IPS-15b (cell line): ENCODE measurements around the gene UTP14A.
"Not testable (repeated sequence)": the region's sequence is repeated elsewhere in the genome, so short reads cannot be mapped to it uniquely, and the experiment has no call there.

ENCODE experiments used
- H3K27me3 ChIP-seq: one replicate; pipeline ENCODE4 v1.6.1; 2013; ENCODE audit warnings: low read length; ENCODE audit not compliant: control insufficient read depth, insufficient read depth
- H3K36me3 ChIP-seq: one replicate; pipeline ENCODE4 v1.6.1; 2013; ENCODE audit warnings: low read length; ENCODE audit not compliant: control insufficient read depth, insufficient read depth
- H3K4me1 ChIP-seq: one replicate; pipeline ENCODE4 v1.6.1; 2013; ENCODE audit warnings: mild to moderate bottlenecking, low read length; ENCODE audit not compliant: control insufficient read depth, insufficient read depth
- H3K4me3 ChIP-seq: one replicate; pipeline ENCODE4 v1.5.1; 2013; ENCODE audit warnings: low read depth, low read length
- H3K9ac ChIP-seq: one replicate; pipeline ENCODE4 v1.6.1; 2013; ENCODE audit warnings: low read depth, mild to moderate bottlenecking, low read length
- H3K9me3 ChIP-seq: one replicate; pipeline ENCODE4 v1.6.1; 2013; ENCODE audit warnings: mild to moderate bottlenecking, low read length; ENCODE audit not compliant: control insufficient read depth, insufficient read depth

Gene UTP14A

GRCh38 chrX:129905787-129906580 is at the start of gene UTP14A:
UTP14A (plus strand) TSS chrX:129906164; CDS start chrX:129906211, 47 bp downstream.
- Histone ChIP-seq H3K9me3 (no peaks in the 10 kb centered on the region), H3K36me3 (peaks cover 21% of the 10 kb centered on the region), H3K4me3 (peak within 1 kb of the TSS; percentile 98), H3K27me3 (no peaks in the 10 kb centered on the region), H3K4me1 (no peaks in the 10 kb centered on the region), H3K9ac (peak within 1 kb of the TSS; percentile 93)

DNA sequence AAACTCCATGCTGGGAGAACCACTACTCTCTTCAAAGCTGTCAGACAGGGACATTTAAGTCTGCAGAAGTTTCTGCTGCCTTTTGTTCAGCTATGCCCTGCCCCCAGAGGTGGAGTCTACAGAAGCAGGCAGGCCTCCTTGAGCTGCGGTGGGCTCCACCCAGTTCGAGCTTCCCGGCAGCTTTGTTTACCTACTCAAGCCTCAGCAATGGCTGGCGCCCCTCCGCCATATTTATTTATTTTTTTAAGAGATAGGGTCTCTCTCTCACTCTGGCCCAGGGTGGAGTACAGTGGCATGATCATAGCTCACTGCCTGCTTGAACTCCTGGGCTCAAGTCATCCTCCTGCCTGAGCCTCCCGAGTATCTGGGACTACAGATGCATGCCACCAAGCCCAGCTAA is 46.8 kb upstream of the UTP14A start:
- H3K27me3 ChIP-seq, H3K4me3 ChIP-seq, H3K9me3 ChIP-seq, H3K4me1 ChIP-seq, H3K36me3 ChIP-seq, H3K9ac ChIP-seq: not testable (repeated sequence)

GRCh38 chrX:129866321-129866720 is 39.6 kb upstream of the UTP14A start:
- H3K4me3 ChIP-seq, H3K4me1 ChIP-seq, H3K9ac ChIP-seq, H3K27me3 ChIP-seq, H3K36me3 ChIP-seq, H3K9me3 ChIP-seq: not testable (repeated sequence)

GRCh38 chrX:129872524-129872923 is 33.4 kb upstream of the UTP14A start:
- H3K36me3 ChIP-seq: no peaks in the 10 kb centered on the region
- H3K4me1 ChIP-seq: no peaks in the 10 kb centered on the region
- peaks cover 2% of the 10 kb centered on the region for H3K27me3 ChIP-seq
- H3K9ac ChIP-seq: no peak overlapping the region
- H3K9me3 ChIP-seq: no peaks in the 10 kb centered on the region
- no peak overlapping the region for H3K4me3 ChIP-seq

DNA sequence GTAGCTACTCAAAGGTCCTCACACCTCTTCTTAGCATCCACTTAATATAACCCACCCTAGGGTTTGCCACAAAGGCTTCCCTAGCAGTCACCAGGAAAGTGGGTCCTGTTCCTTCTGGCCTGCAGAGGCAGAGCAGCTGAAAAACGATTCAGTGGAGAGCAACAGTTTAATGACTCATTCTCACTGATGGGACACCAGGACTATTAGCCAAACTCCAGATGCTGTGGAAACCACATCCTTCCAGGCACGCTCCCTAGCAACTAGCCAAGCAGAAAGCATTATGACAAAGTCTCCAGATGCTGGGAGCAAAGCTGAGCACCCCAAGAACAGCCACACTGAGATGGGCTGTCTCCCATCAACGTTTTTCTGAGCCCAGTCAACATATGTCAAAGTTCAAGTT is 30.3 kb upstream of the UTP14A start:
- no peak overlapping the region for H3K9ac ChIP-seq
- H3K9me3 ChIP-seq: no peaks in the 10 kb centered on the region
- no peaks in the 10 kb centered on the region for H3K36me3 ChIP-seq
- H3K27me3 ChIP-seq: no peaks in the 10 kb centered on the region
- no peak overlapping the region for H3K4me3 ChIP-seq
- no peaks in the 10 kb centered on the region for H3K4me1 ChIP-seq

DNA sequence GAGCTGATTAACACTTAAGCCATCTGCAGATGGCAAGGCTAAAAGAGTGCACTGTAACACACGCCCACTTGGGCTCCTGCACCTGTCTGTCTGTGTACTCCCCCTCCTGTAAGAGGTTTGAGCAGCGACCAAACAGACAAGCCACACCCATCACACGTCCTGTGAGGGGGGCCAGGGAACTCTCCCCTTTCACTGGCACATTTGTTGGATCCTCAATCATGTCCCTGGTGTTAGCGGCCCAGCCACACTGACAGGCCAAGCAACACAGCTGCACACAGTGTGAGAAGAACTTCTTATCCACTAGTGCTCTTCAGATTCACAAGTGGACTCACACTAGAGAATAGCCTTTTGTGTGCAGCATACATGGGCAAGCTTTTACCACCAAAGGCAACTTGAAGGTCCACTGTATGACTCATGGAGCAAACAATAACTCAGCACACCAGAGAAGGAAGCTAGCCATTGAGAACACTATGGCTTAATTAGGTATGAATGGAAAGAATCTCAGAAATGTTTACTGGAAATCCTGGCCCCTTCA is 29.1 kb upstream of the UTP14A start:
- no peaks in the 10 kb centered on the region for H3K27me3 ChIP-seq
- no peaks in the 10 kb centered on the region for H3K9me3 ChIP-seq
- no peak overlapping the region for H3K4me3 ChIP-seq
- H3K9ac ChIP-seq: no peak overlapping the region
- no peaks in the 10 kb centered on the region for H3K4me1 ChIP-seq
- H3K36me3 ChIP-seq: no peaks in the 10 kb centered on the region

GRCh38 chrX:129877401-129877800 is 28.6 kb upstream of the UTP14A start:
- no peaks in the 10 kb centered on the region for H3K36me3 ChIP-seq
- no peaks in the 10 kb centered on the region for H3K27me3 ChIP-seq
- no peak overlapping the region for H3K9ac ChIP-seq
- no peaks in the 10 kb centered on the region for H3K4me1 ChIP-seq
- no peak overlapping the region for H3K4me3 ChIP-seq
- H3K9me3 ChIP-seq: no peaks in the 10 kb centered on the region

GRCh38 chrX:129900054-129900453 is 5.9 kb upstream of the UTP14A start:
- H3K9me3 ChIP-seq: no peaks in the 10 kb centered on the region
- no peaks in the 10 kb centered on the region for H3K27me3 ChIP-seq
- no peaks in the 10 kb centered on the region for H3K36me3 ChIP-seq
- H3K4me1 ChIP-seq: no peaks in the 10 kb centered on the region
- H3K9ac ChIP-seq: no peak overlapping the region
- H3K4me3 ChIP-seq: no peak overlapping the region

DNA sequence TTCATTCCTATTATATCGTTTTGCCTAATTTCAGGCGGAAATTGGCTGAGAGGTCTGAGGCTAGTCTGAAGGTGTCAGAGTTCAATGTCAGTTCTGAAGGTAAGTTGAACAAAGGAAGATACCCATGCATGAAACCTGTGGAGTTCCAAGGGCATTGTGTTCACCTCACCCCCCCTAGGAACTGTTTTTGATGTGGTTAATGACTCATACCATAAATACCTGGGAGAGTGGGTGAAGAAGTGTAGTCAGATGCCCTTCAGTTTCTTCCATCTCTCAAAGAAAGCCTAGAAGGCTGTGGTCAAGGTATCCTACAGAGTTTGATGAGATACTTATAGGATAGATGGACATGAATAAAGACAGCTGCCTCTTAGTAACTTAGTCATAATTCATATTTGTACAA is 2.7 kb downstream of the UTP14A start:
- Histone ChIP-seq H3K9me3 (no peaks in the 10 kb centered on the region), H3K36me3 (peaks cover 37% of the 10 kb centered on the region), H3K9ac (no peak overlapping the region), H3K4me3 (no peak overlapping the region), H3K4me1 (no peaks in the 10 kb centered on the region), H3K27me3 (no peaks in the 10 kb centered on the region)

DNA sequence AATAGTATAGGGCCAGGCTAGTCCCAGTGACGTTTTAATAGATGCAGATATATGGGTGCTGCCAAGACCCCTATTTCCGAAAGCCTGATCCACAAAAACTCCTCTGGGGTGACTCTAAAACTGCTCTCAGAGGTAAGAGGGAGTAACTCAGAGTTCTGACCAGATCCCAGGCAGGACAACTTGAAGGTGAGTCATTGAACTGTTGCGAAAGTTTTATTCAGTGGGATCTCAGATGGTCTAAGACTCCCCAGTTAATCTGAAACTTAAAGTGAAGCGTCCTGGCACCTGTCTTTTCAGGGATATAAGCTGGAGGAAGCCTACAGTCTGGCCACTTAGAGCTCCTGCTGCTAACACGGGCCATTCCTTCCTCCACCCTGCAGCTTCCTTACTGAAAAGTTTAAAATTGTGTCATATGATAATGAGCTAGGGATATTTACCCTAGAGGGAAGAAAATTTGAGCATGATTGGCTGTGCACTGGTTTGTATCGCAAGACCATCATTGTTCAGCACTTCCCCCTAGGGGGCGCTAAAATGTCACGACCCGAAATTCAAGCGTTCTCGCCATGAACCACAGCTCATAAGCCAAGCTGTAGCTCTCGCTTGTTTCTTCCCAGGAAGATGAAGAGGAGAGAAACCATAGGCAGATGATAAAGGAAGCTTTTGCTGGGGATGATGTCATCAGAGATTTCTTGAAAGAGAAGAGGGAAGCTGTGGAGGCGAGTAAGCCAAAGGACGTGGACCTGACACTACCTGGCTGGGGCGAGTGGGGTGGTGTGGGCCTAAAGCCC is 19.5 kb downstream of the UTP14A start:
- Histone ChIP-seq H3K4me3 (no peak overlapping the region), H3K9ac (no peak overlapping the region), H3K36me3 (peaks cover 47% of the 10 kb centered on the region), H3K27me3 (no peaks in the 10 kb centered on the region), H3K9me3 (no peaks in the 10 kb centered on the region), H3K4me1 (no peaks in the 10 kb centered on the region)

GRCh38 chrX:129930941-129931410 is 25.0 kb downstream of the UTP14A start:
- Histone ChIP-seq H3K4me1 (peaks cover 10% of the 10 kb centered on the region), H3K27me3 (peaks cover 33% of the 10 kb centered on the region), H3K9ac (peak overlapping the region; percentile 83), H3K9me3 (no peaks in the 10 kb centered on the region), H3K36me3 (peaks cover 24% of the 10 kb centered on the region), H3K4me3 (peak overlapping the region; percentile 97)
